H9 (cell line): ENCODE results near the gene COTL1. TPM values are rescaled to one million over a fixed set of nuclear protein-coding genes. Genes with fewer than 3 reads are reported as not detected.

Experiments
- DNase-seq: peaks from one replicate; pipeline ENCODE4 v3.0.0-alpha.2; 2017
- H2AFZ ChIP-seq: one replicate; pipeline ENCODE4 v1.6.1; 2013; ENCODE audit warnings: mild to moderate bottlenecking, low read length, control low read depth, moderate library complexity
- H2AK5ac ChIP-seq: 2 replicates; pipeline ENCODE4 v1.6.1; 2013; ENCODE audit warnings: low read length, control low read depth, mixed read lengths; ENCODE audit not compliant: insufficient read length
- H2BK120ac ChIP-seq: one replicate; pipeline ENCODE4 v1.6.1; 2013; ENCODE audit warnings: low read depth, mild to moderate bottlenecking, low read length, control low read depth, inconsistent platforms; ENCODE audit not compliant: poor library complexity, severe bottlenecking
- H2BK12ac ChIP-seq: 2 replicates; pipeline ENCODE4 v1.6.1; 2013; ENCODE audit warnings: low read length, control low read depth, mixed read lengths, low read depth; ENCODE audit not compliant: insufficient read length
- H2BK15ac ChIP-seq: 2 replicates; pipeline ENCODE4 v1.6.1; 2013; ENCODE audit warnings: low read depth, low read length, control low read depth
- H2BK20ac ChIP-seq: one replicate; pipeline ENCODE4 v1.6.1; 2013; ENCODE audit warnings: low read depth, mild to moderate bottlenecking, low read length, control low read depth, inconsistent platforms; ENCODE audit not compliant: poor library complexity, severe bottlenecking
- H2BK5ac ChIP-seq: 2 replicates; pipeline ENCODE4 v1.6.1; 2013; ENCODE audit warnings: low read length, control low read depth, mixed read lengths; ENCODE audit not compliant: insufficient read length
- H3K14ac ChIP-seq: 2 replicates; pipeline ENCODE4 v1.6.1; 2013; ENCODE audit warnings: low read length, control low read depth; ENCODE audit not compliant: insufficient read depth
- H3K18ac ChIP-seq: 2 replicates; pipeline ENCODE4 v1.6.1; 2013; ENCODE audit warnings: low read depth, mild to moderate bottlenecking, mixed read lengths, low read length, control low read depth; ENCODE audit not compliant: insufficient read length
- H3K23ac ChIP-seq: 2 replicates; pipeline ENCODE4 v1.6.1; 2013; ENCODE audit warnings: low read length, control low read depth, mixed read lengths, low read depth; ENCODE audit not compliant: insufficient read length
- H3K23me2 ChIP-seq: 2 replicates; pipeline ENCODE4 v1.6.1; 2013; ENCODE audit warnings: low read depth, mild to moderate bottlenecking, mixed read lengths, low read length, control low read depth; ENCODE audit not compliant: insufficient read length, poor library complexity, severe bottlenecking
- H3K27ac ChIP-seq: 2 replicates; pipeline ENCODE4 v1.5.1; 2013; ENCODE audit warnings: low read length, control low read depth, mixed read lengths, low read depth; ENCODE audit not compliant: insufficient read length
- H3K27me3 ChIP-seq: 2 replicates; pipeline ENCODE4 v1.6.1; 2013; ENCODE audit warnings: low read length, control low read depth, inconsistent platforms; ENCODE audit not compliant: insufficient read depth
- H3K4ac ChIP-seq: 2 replicates; pipeline ENCODE4 v1.6.1; 2013; ENCODE audit warnings: low read depth, mild to moderate bottlenecking, control low read depth, inconsistent platforms, low read length, moderate library complexity
- H3K4me1 ChIP-seq: 2 replicates; pipeline ENCODE4 v1.6.1; 2013; ENCODE audit warnings: low read length, control low read depth, inconsistent platforms; ENCODE audit not compliant: insufficient read depth
- H3K4me2 ChIP-seq: 2 replicates; pipeline ENCODE4 v1.6.1; 2013; ENCODE audit warnings: low read length, control low read depth, mixed read lengths; ENCODE audit not compliant: insufficient read length, insufficient read depth
- H3K56ac ChIP-seq: 2 replicates; pipeline ENCODE4 v1.6.1; 2013; ENCODE audit warnings: low read depth, mild to moderate bottlenecking, mixed read lengths, low read length, control low read depth; ENCODE audit not compliant: insufficient read length
- H3K79me1 ChIP-seq: 2 replicates; pipeline ENCODE4 v1.6.1; 2013; ENCODE audit warnings: low read depth, mild to moderate bottlenecking, moderate library complexity, low read length, control low read depth, inconsistent platforms; ENCODE audit not compliant: insufficient read depth, poor library complexity, severe bottlenecking
- H3K79me2 ChIP-seq: 2 replicates; pipeline ENCODE4 v1.6.1; 2013; ENCODE audit warnings: low read length, control low read depth, inconsistent platforms; ENCODE audit not compliant: insufficient read depth
- H3K9ac ChIP-seq: 2 replicates; pipeline ENCODE4 v1.6.1; 2013; ENCODE audit warnings: low read length, control low read depth, mixed read lengths; ENCODE audit not compliant: insufficient read length; ENCODE audit errors: extremely low read depth
- H3K9me3 ChIP-seq: one replicate; pipeline ENCODE4 v1.6.1; 2013; ENCODE audit warnings: low read depth, low read length, inconsistent platforms; ENCODE audit not compliant: control insufficient read depth
- H3T11ph ChIP-seq: one replicate; pipeline ENCODE4 v1.6.1; 2013; ENCODE audit warnings: mild to moderate bottlenecking, low read length, control low read depth, inconsistent platforms
- H4K20me1 ChIP-seq: one replicate; pipeline ENCODE4 v1.6.1; 2013; ENCODE audit not compliant: control insufficient read depth, insufficient read length, insufficient read depth
- H4K5ac ChIP-seq: 2 replicates; pipeline ENCODE4 v1.6.1; 2013; ENCODE audit warnings: low read depth, mild to moderate bottlenecking, mixed read lengths, low read length, control low read depth; ENCODE audit not compliant: insufficient read length
- H4K8ac ChIP-seq: replicated peaks from 2 replicates; pipeline ENCODE4 v1.6.1; 2013; ENCODE audit warnings: low read length, control low read depth, mixed read lengths, low read depth; ENCODE audit not compliant: insufficient read length
- H4K91ac ChIP-seq: 2 replicates; pipeline ENCODE4 v1.6.1; 2013; ENCODE audit warnings: low read depth, mild to moderate bottlenecking, moderate library complexity, mixed read lengths, low read length, control low read depth; ENCODE audit not compliant: insufficient read length
- H3K27ac Mint-ChIP-seq, 3 experiments: 2 replicates in 2 of 3; 3 replicates in 1 of 3; pipeline ENCODE4 v1.8.0; 2020 to 2021; ENCODE audit warnings: mixed read lengths in 3 of 3, mild to moderate bottlenecking in 1 of 3, moderate library complexity in 1 of 3
- H3K27me3 Mint-ChIP-seq: 2 replicates; pipeline ENCODE4 v1.8.0; 2021; ENCODE audit warnings: low read depth, mild to moderate bottlenecking, moderate library complexity, mixed read lengths
- H3K36me3 Mint-ChIP-seq, 3 experiments: 2 replicates in 2 of 3; 3 replicates in 1 of 3; pipeline ENCODE4 v1.8.0; 2020 to 2021; ENCODE audit warnings: low read depth in 3 of 3, mixed read lengths in 3 of 3; ENCODE audit not compliant: insufficient read depth in 1 of 3
- H3K4me1 Mint-ChIP-seq, 2 experiments: 2 replicates each; pipeline ENCODE4 v1.8.0; 2020; ENCODE audit warnings: mixed read lengths in 2 of 2
- H3K4me3 Mint-ChIP-seq, 2 experiments: 2 replicates in 1 of 2; 3 replicates in 1 of 2; pipeline ENCODE4 v1.8.0; 2020 to 2021; ENCODE audit warnings: mild to moderate bottlenecking in 2 of 2, mixed read lengths in 2 of 2, moderate library complexity in 1 of 2
- H3K9me3 Mint-ChIP-seq, 2 experiments: 2 replicates in 1 of 2; 3 replicates in 1 of 2; pipeline ENCODE4 v1.8.0; 2020; ENCODE audit warnings: mild to moderate bottlenecking in 2 of 2, mixed read lengths in 2 of 2, moderate library complexity in 1 of 2
- CTCF ChIP-seq: fragments of 200-600 bp; sonication (generic); conservative IDR thresholded peaks from 3 replicates; pipeline ENCODE4 v1.8.0; 2021; ENCODE audit warnings: antibody characterized with exemption, mild to moderate bottlenecking
- WGBS: extraction: QIAGEN DNeasy Blood & Tissue Kit; methylation state at CpG from one replicate; pipeline ENCODE4 v1.1.7; 2013; ENCODE audit warnings: missing lambda C conversion rate, low lambda C conversion rate, mixed read lengths; ENCODE audit not compliant: insufficient read length; ENCODE audit errors: extremely low coverage; 5-methylcytosine and 5-hydroxymethylcytosine counted together
- total RNA-seq: library from RNA; stranded (reverse); gene quantifications from 2 replicates; pipeline ENCODE4 v1.2.1, GENCODE V29; 2021

COTL1 gene
- total RNA-seq, 1 experiment from 2014 or later, result 81.4 TPM

- DNase-seq, result no peak
- peaks cover 7% of the 10 kb centered on the region for H3K79me1 ChIP-seq
- H2BK12ac ChIP-seq, result no peak overlapping the region
- H3K4ac ChIP-seq, result no peak overlapping the region
- no peaks in the 10 kb centered on the region for H4K20me1 ChIP-seq
- no peak overlapping the region for H3K4me2 ChIP-seq
- no peak overlapping the region for H2AFZ ChIP-seq
- no peak overlapping the region for H2BK15ac ChIP-seq
- H3K9me3 ChIP-seq, result no peaks in the 10 kb centered on the region
- no peak overlapping the region for H3K18ac ChIP-seq
- no CpG with 5 or more reads among the region's 7 CpGs for WGBS
- H3K4me1 Mint-ChIP-seq, result peaks cover 21 to 29% of the 10 kb centered on the region in 2 experiments
- H3K4me1 ChIP-seq, result no peaks in the 10 kb centered on the region
- peaks cover 6% of the 10 kb centered on the region for H3K23me2 ChIP-seq
- H2BK120ac ChIP-seq, result no peak overlapping the region
- H4K8ac ChIP-seq, result no peak overlapping the region
- no peak overlapping the region for H3K27ac ChIP-seq
- H2AK5ac ChIP-seq, result no peak overlapping the region
- no peak overlapping the region for H2BK20ac ChIP-seq
- H3K79me2 ChIP-seq, result peaks cover 11% of the 10 kb centered on the region; the same call in 1 of the 2 replicates
- H3T11ph ChIP-seq, result no peak overlapping the region
- no peaks in the 10 kb centered on the region for H3K9me3 Mint-ChIP-seq
- no peak overlapping the region for H3K56ac ChIP-seq
- H3K9ac ChIP-seq, result no peak overlapping the region
- H3K23ac ChIP-seq, result no peak overlapping the region
- TF ChIP-seq CTCF, result no peak
- no peak overlapping the region for H3K14ac ChIP-seq
- no peak overlapping the region for H2BK5ac ChIP-seq
- H3K27me3 ChIP-seq, result peaks cover 3% of the 10 kb centered on the region; the same call in 1 of the 2 replicates
- no peak overlapping the region for H3K27ac Mint-ChIP-seq
- H4K91ac ChIP-seq, result no peak overlapping the region
- peaks cover 12% of the 10 kb centered on the region for H3K27me3 Mint-ChIP-seq
- peaks cover 4 to 16% (median 13%) of the 10 kb centered on the region in 3 experiments for H3K36me3 Mint-ChIP-seq
- no peak overlapping the region for H4K5ac ChIP-seq
- H3K4me3 Mint-ChIP-seq, result no peak overlapping the region
Measured at GRCh38 chr16:84612686-84613085, 5.2 kb downstream of the COTL1 start.
